Stimulated activated naive CD8-positive, alpha-beta T cell treated with anti-CD3 and anti-CD28 coated beads, Interleukin-15, Interleukin-2, amounts not matched to agents 100 U/mL and 50 U/mL, for 24 hours (primary cell): ENCODE measurements around the gene CRYZL1.

Source experiments
- ATAC-seq: fragments of 150-1000 bp; cut with Tn5 transposase; one replicate; pipeline ENCODE4 v1.10.0; 2021
- DNase-seq: peaks from one replicate; pipeline ENCODE4 v3.0.0; 2021

CRYZL1 gene

GRCh38 chr21:33560965-33561364 is 80.6 kb downstream of the CRYZL1 start:
- no peak for ATAC-seq
- no peak for DNase-seq

- ATAC-seq (no peak), DNase-seq (no peak)
Measured at GRCh38 chr21:33559813-33560212, 81.7 kb downstream of the CRYZL1 start.

- DNase-seq (no peak), ATAC-seq (no peak)
Measured at GRCh38 chr21:33558777-33559421, 82.6 kb downstream of the CRYZL1 start.

GRCh38 chr21:33557447-33557846 is 84.1 kb downstream of the CRYZL1 start:
- DNase-seq (no peak), ATAC-seq (no peak)

- DNase-seq (no peak), ATAC-seq (no peak)
Measured at GRCh38 chr21:33554982-33555344, 86.6 kb downstream of the CRYZL1 start.

- no peak for DNase-seq
- ATAC-seq, result no peak
Measured at GRCh38 chr21:33554236-33554981, 87.1 kb downstream of the CRYZL1 start.

- ATAC-seq (no peak), DNase-seq (no peak)
Measured at GRCh38 chr21:33552999-33553598, 88.4 kb downstream of the CRYZL1 start.

GRCh38 chr21:33552093-33552998 is 89.2 kb downstream of the CRYZL1 start:
- ATAC-seq, result peak; percentile 32

GRCh38 chr21:33551664-33552063 is 89.9 kb downstream of the CRYZL1 start:
- ATAC-seq (no peak), DNase-seq (no peak)

More at GRCh38 chr21:33552093-33552998, 89.2 kb downstream of the CRYZL1 start:
- no peak for DNase-seq

- DNase-seq (no peak), ATAC-seq (no peak)
Measured at GRCh38 chr21:33550772-33551660, 90.5 kb downstream of the CRYZL1 start.

GRCh38 chr21:33549848-33550771 is 91.4 kb downstream of the CRYZL1 start:
- ATAC-seq (no peak), DNase-seq (no peak)

- ATAC-seq, result no peak
- DNase-seq, result no peak
Measured at GRCh38 chr21:33546086-33546485, 95.5 kb downstream of the CRYZL1 start.

- ATAC-seq (no peak), DNase-seq (no peak)
Measured at GRCh38 chr21:33544451-33545195, 96.9 kb downstream of the CRYZL1 start.

- ATAC-seq, result no peak
- DNase-seq, result peak; percentile 87
Measured at GRCh38 chr21:33543505-33544129, 97.9 kb downstream of the CRYZL1 start.

- DNase-seq, result peak; percentile 96
- peak; percentile 96 for ATAC-seq
Measured at GRCh38 chr21:33542640-33543504, 98.7 kb downstream of the CRYZL1 start, which contains the start of gene SON. SON (plus strand) TSS chr21:33543038; CDS start chr21:33543093, 55 bp downstream.

GRCh38 chr21:33541756-33542639 is 99.5 kb downstream of the CRYZL1 start, which contains the start of gene GART:
GART (minus strand) TSS chr21:33542117; CDS start chr21:33539315, 2,802 bp downstream.
- DNase-seq, result peak; percentile 90
- peak; percentile 75 for ATAC-seq
